ENCODE data around the gene SPHK1. TPM values are rescaled to one million over a fixed set of nuclear protein-coding genes. Genes with fewer than 3 reads are reported as not detected.
A peak's percentile ranks its signal among the peaks of the same experiment; 100 is the strongest.
"Not testable (repeated sequence)": the region's sequence is repeated elsewhere in the genome, so short reads cannot be mapped to it uniquely, and the experiment has no call there.

The SPHK1 gene, protein sequence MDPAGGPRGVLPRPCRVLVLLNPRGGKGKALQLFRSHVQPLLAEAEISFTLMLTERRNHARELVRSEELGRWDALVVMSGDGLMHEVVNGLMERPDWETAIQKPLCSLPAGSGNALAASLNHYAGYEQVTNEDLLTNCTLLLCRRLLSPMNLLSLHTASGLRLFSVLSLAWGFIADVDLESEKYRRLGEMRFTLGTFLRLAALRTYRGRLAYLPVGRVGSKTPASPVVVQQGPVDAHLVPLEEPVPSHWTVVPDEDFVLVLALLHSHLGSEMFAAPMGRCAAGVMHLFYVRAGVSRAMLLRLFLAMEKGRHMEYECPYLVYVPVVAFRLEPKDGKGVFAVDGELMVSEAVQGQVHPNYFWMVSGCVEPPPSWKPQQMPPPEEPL
- total RNA-seq, result 0.93 TPM

DNA sequence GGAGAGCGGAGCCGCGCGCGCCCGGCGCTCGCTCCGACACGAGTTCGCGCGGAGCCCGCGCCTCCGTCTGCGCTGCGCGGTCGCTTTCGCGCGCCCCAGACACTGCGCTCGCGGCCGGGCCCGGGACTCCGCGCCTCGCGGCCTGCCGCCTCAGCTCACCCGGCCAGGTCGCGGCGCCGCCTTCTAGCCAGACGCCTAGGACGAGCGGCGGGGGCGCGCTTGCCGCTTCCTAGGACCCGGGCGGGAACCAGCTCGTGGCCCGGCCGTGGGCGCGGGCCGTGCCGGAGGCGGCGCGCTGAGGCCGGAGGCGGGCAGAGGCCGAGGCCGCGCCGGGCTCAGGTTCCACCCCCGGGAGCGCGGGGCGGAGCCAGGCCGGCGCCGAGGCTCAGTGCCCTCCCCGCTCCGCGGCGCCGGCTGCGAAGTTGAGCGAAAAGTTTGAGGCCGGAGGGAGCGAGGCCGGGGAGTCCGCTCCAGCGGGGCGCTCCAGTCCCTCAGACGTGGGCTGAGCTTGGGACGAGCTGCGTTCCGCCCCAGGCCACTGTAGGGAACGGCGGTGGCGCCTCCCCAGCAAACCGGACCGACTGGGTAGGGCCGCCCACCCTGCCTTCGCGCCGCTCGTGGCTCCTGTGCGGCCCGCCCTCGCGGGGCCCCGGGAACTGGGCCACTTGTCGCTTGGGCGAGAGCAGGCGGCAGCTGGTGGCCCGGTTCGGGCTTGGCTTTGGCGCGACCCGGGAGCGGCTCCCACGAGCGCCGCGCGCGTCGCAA lies at the start of gene SPHK1:
TSS of gene SPHK1 (plus strand) at position 388 of the 765 bp plus-strand sequence. CDS start 1,036 bp downstream, outside the sequence.
- DNase-seq (ENCODE audit: low spot score) (peak; percentile 78), ATAC-seq (peak; percentile 89)

DNA sequence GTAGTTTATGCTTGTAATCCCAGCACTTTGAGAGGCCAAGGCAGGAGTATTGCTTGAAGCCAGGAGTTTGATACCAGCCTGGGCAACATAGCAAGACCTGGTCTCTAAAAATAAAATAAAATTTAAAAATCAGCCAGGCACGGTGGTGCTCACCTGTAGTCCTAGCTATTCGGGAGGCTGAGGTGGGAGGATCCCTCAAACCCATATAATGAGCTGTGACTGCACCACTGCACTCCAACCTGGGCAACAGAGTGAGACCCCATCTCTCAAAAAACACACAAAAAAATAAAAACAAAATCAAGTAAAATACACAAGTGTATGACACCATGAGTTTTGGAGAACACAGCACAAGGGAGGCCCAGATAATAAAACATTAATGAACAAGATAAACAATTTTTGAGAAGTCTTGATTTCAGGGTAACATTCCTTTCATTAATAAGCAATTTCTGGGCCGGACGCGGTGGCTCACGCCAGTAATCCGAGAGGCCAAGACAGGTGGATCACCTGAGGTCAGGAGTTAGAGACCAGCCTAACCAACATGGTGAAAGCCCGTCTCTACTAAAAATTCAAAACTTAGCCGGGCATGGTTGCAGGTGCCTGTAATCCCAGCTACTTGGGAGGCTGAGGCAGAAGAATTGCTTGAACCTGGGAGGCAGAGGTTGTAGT lies 48.6 kb upstream of the SPHK1 start:
- DNase-seq (ENCODE audit: low spot score) (no peak), ATAC-seq (no peak)

DNA sequence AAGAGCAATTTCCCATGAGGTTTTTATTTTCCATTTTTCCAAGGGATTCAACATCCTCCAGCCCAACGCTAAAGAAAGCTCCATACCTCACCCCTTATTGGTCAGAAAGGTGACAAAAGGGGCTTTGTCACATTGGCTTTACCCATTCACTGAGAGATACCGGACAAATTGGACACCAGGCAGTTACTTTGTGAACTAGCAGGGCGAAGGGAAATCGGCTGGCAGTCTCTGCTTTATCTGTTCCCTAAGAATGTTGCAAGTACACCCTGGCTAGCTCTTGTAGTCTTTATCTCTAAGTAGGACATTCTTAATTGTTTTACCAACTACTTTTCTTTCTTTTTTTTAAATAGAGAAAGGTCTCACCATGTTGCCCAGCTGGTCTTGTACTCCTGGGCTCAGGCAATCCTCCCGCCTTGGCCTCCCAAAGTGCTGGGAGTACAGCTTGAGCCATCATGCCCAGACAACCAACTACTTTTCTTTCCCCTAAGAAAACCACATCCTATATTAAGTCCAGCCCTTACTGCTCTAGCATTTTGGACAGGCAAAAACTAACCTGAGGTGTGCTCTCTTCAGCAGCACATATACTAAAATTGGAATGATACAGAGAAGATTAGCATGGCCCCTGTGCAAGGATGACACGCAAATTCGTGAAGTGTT lies 47.5 kb upstream of the SPHK1 start:
- no peak for DNase-seq (ENCODE audit: low spot score)
- ATAC-seq, result no peak

DNA sequence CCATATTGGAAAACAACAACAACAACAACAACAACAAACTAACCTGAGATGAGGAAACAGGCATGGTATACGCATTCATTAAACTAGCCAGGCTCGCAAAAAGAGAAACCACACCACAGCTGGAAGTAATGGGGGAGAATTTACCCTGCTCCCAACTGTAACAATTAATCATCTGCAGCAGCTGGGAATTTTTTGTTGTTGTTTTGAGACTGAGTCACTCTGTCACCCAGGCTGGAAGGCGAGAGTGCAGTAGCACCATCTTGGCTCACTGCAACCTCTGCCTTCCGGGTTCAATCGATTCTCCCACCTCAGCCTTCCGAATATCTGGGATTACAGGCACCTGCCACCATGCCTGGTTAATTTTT lies 47.0 kb upstream of the SPHK1 start:
- no peak for ATAC-seq
- no peak for DNase-seq (ENCODE audit: low spot score)

DNA sequence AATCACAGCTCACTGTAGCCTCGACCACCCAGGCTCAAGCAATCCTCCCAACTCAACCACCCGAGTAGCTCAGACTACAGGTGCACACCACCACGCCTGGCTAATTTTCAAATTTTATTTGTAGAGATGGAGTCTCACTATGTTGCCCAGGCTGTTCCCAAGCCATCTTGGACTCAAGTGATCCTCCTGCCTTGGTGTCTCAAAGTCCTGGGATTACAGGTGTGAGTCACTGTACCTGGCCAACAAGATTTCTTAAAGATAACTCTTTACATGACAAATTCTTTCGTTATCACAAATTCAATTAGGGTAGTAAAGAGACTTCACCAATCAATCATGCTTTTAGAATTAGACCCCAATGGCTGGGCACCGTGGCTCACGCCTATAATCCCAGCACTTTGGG lies 43.1 kb upstream of the SPHK1 start:
- ATAC-seq, result no peak
- DNase-seq (ENCODE audit: low spot score), result no peak

DNA sequence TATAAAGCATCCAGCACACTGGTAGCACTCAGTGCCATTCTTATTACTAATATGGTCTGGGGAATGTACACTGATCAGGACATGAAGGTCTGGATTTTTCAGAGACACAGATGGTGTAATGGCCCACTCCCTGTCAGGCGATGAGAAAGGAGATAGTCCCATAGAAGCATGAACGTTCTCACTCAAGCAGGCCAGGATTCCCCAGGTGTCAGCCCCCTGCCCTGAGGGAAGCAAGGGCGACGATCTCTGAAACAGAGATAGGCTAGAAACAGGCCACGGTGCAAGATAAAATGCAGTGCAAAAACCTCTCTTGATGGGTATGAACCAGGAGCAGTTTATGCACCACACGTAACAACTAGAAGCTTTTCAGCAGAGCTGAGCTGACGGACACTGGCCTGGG lies 41.3 kb upstream of the SPHK1 start:
- ATAC-seq (no peak), DNase-seq (ENCODE audit: low spot score) (no peak)

DNA sequence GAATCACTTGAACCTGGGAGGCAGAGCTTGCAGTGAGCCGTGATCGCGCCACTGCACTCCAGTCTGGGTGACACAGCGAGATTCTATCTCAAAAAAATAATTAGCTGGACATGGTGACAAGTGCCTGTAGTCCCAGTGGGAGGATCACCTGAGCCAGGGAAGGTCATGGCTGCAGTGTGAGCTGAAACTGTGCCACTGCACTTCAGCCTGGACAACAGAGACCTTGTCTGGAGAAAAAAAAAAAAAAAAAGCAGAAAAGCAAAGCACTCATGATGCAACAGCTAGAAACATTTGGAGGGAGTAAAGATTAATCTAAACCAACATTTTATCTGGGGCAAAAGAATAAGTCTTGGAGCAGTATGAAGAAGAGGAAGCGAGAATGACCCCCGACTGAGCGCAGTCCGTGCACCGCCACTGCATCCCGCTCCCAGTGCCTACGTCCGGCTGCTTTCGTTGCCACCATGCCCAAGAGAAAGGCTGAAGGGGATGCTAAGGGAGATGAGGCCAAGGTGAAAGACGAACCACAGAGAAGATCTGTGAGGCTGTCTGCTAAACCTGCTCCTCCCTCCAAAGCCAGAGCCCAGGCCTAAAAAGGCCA lies 38.9 kb upstream of the SPHK1 start:
- ATAC-seq, result peak; percentile 97
- DNase-seq (ENCODE audit: low spot score), result peak; percentile 79

DNA sequence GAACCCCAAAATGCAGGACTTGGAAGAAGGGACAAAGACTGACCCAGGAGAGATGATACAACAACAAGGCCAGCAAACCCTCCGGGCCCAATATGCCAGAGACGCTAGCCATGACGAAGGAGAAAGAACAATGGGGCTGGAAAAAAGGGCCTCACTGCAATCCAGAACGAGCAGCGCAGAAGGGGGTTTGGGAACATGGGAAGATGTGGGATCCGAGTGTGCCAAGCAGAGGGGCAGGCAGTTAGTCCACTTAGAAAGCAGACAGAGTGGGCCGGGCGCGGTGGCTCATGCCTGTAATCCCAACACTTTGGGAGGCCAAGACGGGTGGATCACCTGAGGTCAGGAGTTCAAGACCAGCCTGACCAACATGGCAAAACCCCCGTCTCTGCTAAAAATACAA lies 37.5 kb upstream of the SPHK1 start:
- not testable (repeated sequence) for DNase-seq (ENCODE audit: low spot score); ATAC-seq

DNA sequence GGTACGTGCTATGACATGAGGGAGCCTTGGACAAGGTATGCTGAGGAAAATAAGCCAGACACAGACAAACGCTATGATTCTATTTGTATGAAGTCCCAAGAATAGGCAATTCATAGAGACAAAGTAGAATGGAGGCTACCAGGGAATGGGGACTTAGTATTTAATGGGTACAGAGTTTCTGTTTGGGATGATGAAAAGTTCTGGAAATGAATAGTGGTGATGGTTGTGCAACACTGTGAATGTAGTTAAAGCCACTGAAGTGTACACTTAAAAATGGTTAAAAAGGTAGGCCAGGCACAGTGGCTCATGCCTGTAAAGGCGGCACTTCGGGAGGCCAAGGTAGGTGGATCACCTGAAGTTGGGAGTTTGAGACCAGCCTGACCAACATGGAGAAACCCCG lies 33.9 kb upstream of the SPHK1 start:
- no peak for DNase-seq (ENCODE audit: low spot score)
- ATAC-seq, result no peak

DNA sequence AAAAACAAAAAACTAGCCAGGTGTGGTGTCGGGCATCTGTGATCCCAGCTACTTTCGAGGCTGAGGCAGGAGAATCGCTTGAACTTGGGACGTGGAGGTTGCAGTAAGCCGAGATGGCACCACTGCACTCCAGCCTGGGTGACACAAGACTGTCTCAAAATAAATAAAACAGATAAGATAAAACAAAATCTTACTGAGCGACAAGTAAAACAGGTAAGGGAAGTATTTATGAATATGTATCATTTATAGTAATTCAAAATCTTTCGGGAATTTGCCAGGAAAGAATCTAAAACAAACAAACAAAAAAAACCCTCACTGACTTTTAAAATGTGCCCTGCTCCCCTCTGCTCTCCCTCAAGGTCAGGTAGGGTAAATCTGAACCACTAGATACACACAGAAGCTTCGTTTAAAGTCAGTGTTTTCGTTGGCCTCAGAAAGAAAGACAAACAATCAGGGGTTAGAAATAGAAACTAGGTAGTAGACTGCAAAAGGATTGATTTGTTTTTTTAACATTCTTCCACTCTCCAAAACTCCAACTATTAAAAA lies 32.8 kb upstream of the SPHK1 start:
- peak; percentile 52 for ATAC-seq
- DNase-seq (ENCODE audit: low spot score), result peak; percentile 52

DNA sequence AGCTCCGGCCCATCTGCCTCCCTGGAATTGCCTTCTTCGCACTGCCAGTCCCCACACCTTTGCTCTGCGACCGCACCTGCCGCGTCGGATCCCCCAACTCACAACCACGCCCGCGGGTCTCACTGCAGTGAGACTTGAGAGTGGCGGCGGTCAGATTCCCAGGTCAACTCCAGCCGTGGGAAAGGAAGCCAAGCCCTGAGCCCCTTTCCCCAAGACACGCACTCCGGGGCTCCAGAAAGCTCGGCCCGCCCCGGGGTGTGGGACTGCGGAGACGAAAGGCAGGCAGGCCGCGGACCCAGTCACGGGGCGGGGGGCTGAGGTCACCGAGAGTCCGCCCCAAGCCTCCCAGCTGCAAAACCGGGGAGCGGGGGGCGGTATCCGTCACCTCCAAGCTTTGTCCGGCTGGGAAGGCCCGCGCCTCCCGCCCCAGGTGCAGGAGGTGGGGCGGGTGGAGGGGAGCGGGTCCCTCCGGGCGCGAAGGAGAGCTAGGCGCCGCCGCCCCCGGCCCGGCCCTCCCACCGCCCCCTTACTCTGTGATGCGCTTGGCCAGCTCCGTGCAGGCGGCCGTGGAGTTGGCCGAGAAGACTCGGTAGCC lies 31.3 kb upstream of the SPHK1 start:
- ATAC-seq (peak; percentile 52), DNase-seq (ENCODE audit: low spot score) (peak; percentile 56)

DNA sequence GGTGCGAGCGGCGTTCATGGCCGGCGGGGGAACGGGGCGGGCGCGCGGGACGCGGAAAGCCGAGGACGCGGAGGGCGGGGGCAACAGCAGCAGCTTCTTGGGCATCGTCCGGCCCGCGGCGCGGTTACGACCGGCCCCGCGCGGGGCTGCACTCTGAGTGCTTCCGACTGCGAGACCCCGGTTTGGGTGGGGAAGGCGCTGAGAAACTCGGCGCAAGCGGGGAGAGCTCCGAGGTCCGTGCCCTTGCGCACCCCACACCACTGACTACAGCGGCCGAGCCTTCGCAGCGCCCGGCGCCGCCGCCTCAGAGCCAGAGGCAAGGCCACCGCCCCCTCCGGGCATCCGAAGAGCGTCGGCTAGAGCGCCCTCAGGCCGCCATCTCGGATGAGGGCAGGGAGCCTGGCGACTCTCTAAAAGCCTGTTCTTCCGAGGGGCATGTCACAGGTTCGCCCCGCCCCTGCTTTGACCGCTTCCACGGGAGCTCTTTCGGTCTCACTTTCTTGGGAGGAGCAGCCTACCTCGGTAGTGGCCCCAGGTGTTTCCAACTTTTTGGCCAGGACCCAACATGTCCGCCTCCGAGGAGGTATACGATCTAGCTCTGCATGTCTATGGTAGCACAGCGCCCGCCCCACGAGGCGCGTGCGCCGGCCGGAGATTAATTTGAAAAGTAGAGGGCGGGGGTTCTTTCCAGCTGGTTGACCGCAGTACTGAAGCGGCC lies 30.7 kb upstream of the SPHK1 start, which contains the start of gene PRPSAP1:
TSS of gene PRPSAP1 (minus strand) at position 318 of the 718 bp plus-strand sequence. CDS start at position 105, 213 bp downstream.
- peak; percentile 93 for ATAC-seq
- peak; percentile 90 for DNase-seq (ENCODE audit: low spot score)

DNA sequence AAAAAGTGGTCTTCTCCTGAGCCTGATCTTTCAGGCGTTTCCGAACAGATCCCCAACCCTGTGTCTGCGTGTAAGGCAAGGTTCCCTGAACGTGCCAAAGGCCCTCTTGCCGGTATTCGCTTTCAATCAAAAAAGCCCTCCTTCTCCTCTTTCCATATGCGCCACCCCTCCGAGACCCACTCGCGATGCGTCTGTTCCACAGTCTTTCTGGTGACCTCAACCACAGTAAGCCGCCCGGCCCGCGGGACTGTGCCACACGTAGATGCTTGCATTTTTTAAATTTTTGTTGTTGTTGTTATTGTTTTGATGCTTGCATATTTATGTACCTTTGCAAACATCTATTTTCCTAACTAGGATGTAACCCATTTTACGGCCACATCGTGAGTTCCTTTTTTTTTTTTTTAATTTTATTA lies 30.1 kb upstream of the SPHK1 start:
- DNase-seq (ENCODE audit: low spot score) (no peak), ATAC-seq (no peak)

DNA sequence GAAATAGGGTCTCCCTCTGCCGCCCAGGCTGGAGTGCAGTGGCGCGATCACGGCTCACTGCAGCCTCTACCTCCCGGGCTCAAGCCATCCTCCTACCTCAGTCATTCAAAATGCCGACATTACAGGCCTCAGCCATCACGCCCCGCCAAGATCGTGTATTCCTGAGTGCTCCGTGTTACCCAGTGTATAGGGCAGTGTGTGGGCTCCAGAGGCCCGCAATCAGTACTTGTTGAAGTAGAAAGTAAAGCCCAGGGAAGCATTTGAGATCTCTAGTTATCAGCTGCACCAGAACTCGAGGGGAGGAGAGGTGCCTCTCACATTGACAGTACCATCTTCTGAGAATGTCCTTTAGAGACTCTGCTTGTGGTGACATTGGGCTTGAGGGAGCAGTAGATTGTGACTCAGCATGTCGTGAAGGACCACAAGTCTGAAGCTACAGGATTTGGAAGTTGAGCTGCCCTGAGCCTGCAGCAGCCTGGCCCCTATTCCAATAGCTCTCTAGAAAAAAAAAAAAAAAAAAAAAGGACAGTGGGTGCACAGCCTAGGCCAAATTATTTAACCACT lies 29.6 kb upstream of the SPHK1 start:
- DNase-seq (ENCODE audit: low spot score) (no peak), ATAC-seq (no peak)

DNA sequence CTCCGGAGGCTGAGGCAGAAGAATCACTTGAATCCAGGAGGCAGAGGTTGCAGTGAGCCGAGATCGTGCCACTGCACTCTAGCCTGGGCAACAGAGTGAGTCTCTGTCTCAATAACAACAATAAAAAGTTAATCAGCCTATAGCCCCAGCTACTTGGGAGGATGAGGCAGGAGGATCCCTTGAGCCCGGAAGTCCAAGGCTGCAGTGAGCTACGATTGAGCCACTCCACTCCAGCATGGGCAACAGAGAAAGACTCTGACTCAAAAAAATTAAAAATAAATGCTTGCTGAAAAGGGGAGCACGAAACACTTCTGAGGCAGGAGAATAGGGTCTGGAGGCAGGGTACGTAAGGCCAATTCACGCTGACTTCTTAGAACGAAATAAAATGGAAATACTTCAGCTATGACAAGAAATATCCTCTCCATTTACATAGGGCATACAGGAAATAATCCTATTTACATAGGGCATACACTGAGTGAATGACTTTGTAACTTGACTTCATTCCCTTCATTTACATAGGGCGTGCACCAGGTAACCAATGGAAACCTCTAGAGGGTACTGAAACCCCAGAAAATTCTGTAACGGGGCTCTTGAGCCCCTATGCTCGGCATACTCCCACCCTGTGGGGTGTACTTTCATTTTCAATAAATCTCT lies 27.5 kb upstream of the SPHK1 start:
- DNase-seq (ENCODE audit: low spot score) (no peak), ATAC-seq (no peak)

DNA sequence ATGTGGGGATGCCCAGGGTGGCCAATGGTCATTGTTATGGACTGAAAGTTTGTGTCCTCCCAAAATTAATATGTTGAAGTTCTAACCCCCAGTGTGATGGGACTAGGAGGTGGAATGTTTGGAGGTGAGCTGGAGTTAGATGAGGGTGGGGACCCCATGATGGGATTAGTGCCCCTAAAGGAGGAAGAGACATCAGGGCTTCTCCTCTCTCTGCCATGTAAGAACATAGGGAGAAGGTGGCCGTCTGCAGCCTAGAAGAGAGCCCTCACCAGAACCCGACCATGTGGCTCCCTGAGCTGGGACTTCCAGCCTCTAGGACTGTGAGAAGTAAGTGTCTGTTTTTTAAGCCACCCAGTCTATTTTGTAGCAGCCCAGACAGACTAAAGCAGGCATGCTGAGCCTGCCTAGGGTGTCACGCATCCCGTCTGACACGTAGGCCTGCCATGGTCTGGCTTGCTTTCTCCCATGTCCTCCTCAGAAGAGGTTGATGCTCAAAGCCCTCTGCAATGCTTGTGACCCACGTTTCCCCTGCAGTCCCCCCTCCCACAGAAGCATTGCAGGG lies 26.7 kb upstream of the SPHK1 start:
- DNase-seq (ENCODE audit: low spot score) (no peak), ATAC-seq (no peak)

DNA sequence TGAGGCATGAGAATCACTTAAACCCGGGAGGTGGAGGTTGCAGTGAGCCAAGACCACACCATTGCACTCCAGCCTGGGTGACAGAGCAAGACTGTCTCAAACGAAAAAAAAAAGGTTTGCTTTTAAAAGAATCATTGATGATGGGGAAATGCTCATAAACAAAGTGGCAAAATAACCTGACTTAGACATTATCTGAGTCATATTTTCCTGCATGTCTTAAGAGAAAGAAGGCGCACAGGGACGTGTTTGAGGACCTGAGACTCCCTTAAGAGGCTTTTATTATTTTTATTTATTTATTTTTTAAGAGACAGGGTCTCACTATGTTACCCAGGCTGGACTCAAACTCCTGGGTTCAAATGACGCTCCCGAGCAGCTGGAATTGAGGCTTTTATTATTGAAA lies 25.0 kb upstream of the SPHK1 start:
- DNase-seq (ENCODE audit: low spot score) (no peak), ATAC-seq (no peak)

DNA sequence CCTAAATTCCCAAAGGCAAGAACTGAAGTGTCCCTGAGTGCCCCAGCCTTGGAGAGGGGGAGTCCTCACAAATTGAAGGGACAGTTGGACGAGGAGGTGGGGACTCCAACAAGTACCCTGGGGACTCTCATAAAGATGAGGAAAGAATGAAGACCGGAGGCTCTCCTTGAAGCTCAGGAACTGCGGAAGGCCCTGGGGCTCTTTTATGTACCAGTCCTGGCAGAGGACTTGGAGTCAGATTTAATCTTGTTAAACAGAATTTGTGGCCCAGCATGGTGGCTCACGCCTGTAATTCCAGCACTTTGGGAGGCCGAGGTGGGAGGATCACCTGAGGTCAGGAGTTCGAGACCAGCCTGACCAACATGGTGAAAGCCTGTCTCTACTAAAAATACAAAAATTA lies 24.6 kb upstream of the SPHK1 start:
- not testable (repeated sequence) for DNase-seq (ENCODE audit: low spot score); ATAC-seq

Measured in left lobe of liver (tissue), 2 donors.